WTC11 (cell line): ENCODE measurements around the gene CALR3. TPM values are rescaled to one million over a fixed set of nuclear protein-coding genes. Genes with fewer than 3 reads are reported as not detected.

Source experiments
- ATAC-seq: fragments of 200-7000 bp; cut with Tn5 transposase; 2 replicates; pipeline ENCODE4 v1.10.0; 2021; ENCODE audit warnings: mild to moderate bottlenecking, moderate library complexity
- CTCF ChIA-PET: fragments of 300-600 bp; sonication (Branson Sonifier 250); formaldehyde crosslinking; loops from one replicate; lab custom pipeline; 2021; ENCODE audit warnings: antibody characterized with exemption; lab: Charles Lee
- POLR2A ChIA-PET: fragments of 350-600 bp; sonication (Branson Sonifier 250); formaldehyde crosslinking; loops from one replicate; lab custom pipeline; 2021; ENCODE audit warnings: antibody characterized with exemption; lab: Charles Lee
- DNase-seq: peaks from one replicate; pipeline ENCODE4 v3.0.0; 2021; ENCODE audit warnings: low spot score
- H3K27ac Mint-ChIP-seq: 2 replicates; pipeline ENCODE4 v1.8.0; 2021; ENCODE audit warnings: mixed read lengths
- H3K27me3 Mint-ChIP-seq: 2 replicates; pipeline ENCODE4 v1.8.0; 2021; ENCODE audit warnings: low read depth, mild to moderate bottlenecking, moderate library complexity, mixed read lengths
- H3K36me3 Mint-ChIP-seq: 2 replicates; pipeline ENCODE4 v1.8.0; 2021; ENCODE audit warnings: mixed read lengths
- H3K4me1 Mint-ChIP-seq: 2 replicates; pipeline ENCODE4 v1.8.0; 2022; ENCODE audit warnings: mixed read lengths
- H3K4me3 Mint-ChIP-seq: 2 replicates; pipeline ENCODE4 v1.8.0; 2021; ENCODE audit warnings: mild to moderate bottlenecking, moderate library complexity, mixed read lengths
- H3K9me3 Mint-ChIP-seq: 2 replicates; pipeline ENCODE4 v1.8.0; 2021; ENCODE audit warnings: mixed read lengths
- AFF4 ChIP-seq: sonication (generic); formaldehyde crosslinking; IDR thresholded peaks from 2 replicates; pipeline ENCODE4 v1.8.1; 2023; ENCODE audit warnings: mild to moderate bottlenecking, missing genetic modification reagents, borderline replicate concordance
- AR ChIP-seq: fragments of 250-450 bp; sonication (Bioruptor Pico); IDR thresholded peaks from 2 replicates; pipeline ENCODE4 v1.9.0; 2021; ENCODE audit warnings: mild to moderate bottlenecking
- ATF3 ChIP-seq: sonication (generic); formaldehyde crosslinking; conservative IDR thresholded peaks from 2 replicates; pipeline ENCODE4 v1.8.1; 2022; ENCODE audit warnings: mild to moderate bottlenecking, missing genetic modification reagents
- CBFB ChIP-seq: sonication (generic); formaldehyde crosslinking; IDR thresholded peaks from 2 replicates; pipeline ENCODE4 v1.8.1; 2022; ENCODE audit warnings: mild to moderate bottlenecking, low read depth, missing genetic modification reagents
- FOXP4 ChIP-seq: sonication (generic); formaldehyde crosslinking; IDR thresholded peaks from 2 replicates; pipeline ENCODE4 v1.8.0; 2022; ENCODE audit warnings: mild to moderate bottlenecking, missing genetic modification reagents
- JAZF1 ChIP-seq: fragments of 250-450 bp; sonication (Bioruptor Pico); IDR thresholded peaks from 2 replicates; pipeline ENCODE4 v1.9.0; 2021; ENCODE audit warnings: moderate library complexity, mild to moderate bottlenecking, inconsistent platforms
- NFE2L1 ChIP-seq: sonication (generic); formaldehyde crosslinking; IDR thresholded peaks from 2 replicates; pipeline ENCODE4 v1.8.1; 2023; ENCODE audit warnings: missing genetic modification reagents
- SP1 ChIP-seq: sonication (generic); formaldehyde crosslinking; conservative IDR thresholded peaks from 2 replicates; pipeline ENCODE4 v1.8.1; 2022; ENCODE audit warnings: missing genetic modification reagents
- ZBTB43 ChIP-seq: sonication (generic); formaldehyde crosslinking; IDR thresholded peaks from 2 replicates; pipeline ENCODE4 v1.8.1; 2023; ENCODE audit warnings: mild to moderate bottlenecking, missing genetic modification reagents
- ZNF121 ChIP-seq: sonication (generic); formaldehyde crosslinking; IDR thresholded peaks from 2 replicates; pipeline ENCODE4 v1.8.0; 2023; ENCODE audit warnings: missing genetic modification reagents
- ZNF263 ChIP-seq: sonication (generic); formaldehyde crosslinking; IDR thresholded peaks from 2 replicates; pipeline ENCODE4 v1.8.1; 2022; ENCODE audit warnings: low read depth, mild to moderate bottlenecking, moderate library complexity, missing genetic modification reagents
- ZNF396 ChIP-seq: fragments of 250-450 bp; sonication (Bioruptor Pico); IDR thresholded peaks from 2 replicates; pipeline ENCODE4 v1.8.0; 2021; ENCODE audit warnings: mild to moderate bottlenecking, moderate library complexity, borderline replicate concordance
- ZNF532 ChIP-seq: fragments of 250-450 bp; sonication (Bioruptor Pico); IDR thresholded peaks from 2 replicates; pipeline ENCODE4 v1.9.0; 2021; ENCODE audit warnings: mild to moderate bottlenecking, borderline replicate concordance
- total RNA-seq: library from RNA; stranded (reverse); gene quantifications from 3 replicates; pipeline ENCODE4 v1.2.3, GENCODE V29; 2021
- TF ChIP-seq, protein P1 (sequence below): sonication (generic); formaldehyde crosslinking; conservative IDR thresholded peaks from 2 replicates; pipeline ENCODE4 v1.8.1; 2023; ENCODE audit warnings: mild to moderate bottlenecking, low read depth, missing genetic modification reagents, moderate library complexity

CALR3 gene
- total RNA-seq, 1 experiment from 2014 or later, result 0.87 TPM

DNA sequence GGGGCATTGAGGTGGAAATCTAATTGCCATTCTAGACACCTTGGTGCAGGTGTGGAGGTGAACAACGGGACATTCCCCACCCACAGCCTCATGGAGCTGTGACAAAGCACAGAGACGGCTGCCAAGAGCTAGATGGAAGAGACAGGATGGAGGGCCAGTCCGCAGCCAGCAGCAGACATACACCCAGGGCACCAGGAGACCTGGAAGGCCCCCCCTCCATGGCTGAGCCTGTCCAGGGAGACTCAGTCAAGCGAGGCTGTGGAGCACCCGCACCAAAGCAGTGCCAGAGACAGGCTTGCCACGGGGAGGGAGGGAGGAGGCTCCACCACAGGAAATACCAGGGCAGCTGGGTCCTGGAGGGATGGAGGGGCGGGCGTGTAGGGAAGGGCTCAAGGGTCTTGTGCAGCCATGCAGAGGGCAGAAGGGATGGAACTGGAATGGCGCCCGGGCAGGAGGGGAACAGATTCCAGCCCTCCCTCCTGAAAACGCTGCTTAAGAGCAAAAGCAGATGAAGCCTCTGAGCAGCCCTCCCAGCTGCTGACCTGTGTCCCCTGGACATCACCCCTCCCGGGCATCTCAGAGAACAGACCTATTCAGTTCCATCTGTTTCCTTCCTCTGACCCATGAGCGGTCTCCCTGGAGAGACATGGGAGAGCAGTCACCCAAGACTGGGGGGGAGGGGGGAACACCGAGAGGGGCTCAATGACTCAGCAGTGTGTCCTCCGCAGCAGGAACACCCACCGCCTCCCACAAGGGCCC is 38.6 kb downstream of the CALR3 start:
- H3K27ac Mint-ChIP-seq, result peak overlapping the region; percentile 95
- POLR2A ChIA-PET, result no interaction called here
- H3K4me1 Mint-ChIP-seq, result peaks cover 52% of the 10 kb centered on the region
- DNase-seq (peak; percentile 32), ATAC-seq (peak; percentile 42)
- H3K9me3 Mint-ChIP-seq, result no peaks in the 10 kb centered on the region
- H3K4me3 Mint-ChIP-seq, result peak overlapping the region; percentile 48
- CTCF ChIA-PET, result interaction anchor here (1.1 to 1.4 kb wide), 2 partner anchors 15 to 81 kb away, joined by 5 to 15 read pairs; no protein-coding TSS in a partner anchor
- no peaks in the 10 kb centered on the region for H3K36me3 Mint-ChIP-seq
- H3K27me3 Mint-ChIP-seq, result no peaks in the 10 kb centered on the region
- TF ChIP-seq ZNF532 (CRISPR knock-in tag), result no peak
- TF ChIP-seq, protein P1, sequence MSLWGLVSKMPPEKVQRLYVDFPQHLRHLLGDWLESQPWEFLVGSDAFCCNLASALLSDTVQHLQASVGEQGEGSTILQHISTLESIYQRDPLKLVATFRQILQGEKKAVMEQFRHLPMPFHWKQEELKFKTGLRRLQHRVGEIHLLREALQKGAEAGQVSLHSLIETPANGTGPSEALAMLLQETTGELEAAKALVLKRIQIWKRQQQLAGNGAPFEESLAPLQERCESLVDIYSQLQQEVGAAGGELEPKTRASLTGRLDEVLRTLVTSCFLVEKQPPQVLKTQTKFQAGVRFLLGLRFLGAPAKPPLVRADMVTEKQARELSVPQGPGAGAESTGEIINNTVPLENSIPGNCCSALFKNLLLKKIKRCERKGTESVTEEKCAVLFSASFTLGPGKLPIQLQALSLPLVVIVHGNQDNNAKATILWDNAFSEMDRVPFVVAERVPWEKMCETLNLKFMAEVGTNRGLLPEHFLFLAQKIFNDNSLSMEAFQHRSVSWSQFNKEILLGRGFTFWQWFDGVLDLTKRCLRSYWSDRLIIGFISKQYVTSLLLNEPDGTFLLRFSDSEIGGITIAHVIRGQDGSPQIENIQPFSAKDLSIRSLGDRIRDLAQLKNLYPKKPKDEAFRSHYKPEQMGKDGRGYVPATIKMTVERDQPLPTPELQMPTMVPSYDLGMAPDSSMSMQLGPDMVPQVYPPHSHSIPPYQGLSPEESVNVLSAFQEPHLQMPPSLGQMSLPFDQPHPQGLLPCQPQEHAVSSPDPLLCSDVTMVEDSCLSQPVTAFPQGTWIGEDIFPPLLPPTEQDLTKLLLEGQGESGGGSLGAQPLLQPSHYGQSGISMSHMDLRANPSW (CRISPR knock-in tag), result no peak
- TF ChIP-seq ZNF396 (CRISPR knock-in tag), result no peak
- TF ChIP-seq AFF4 (CRISPR knock-in tag), result no peak
- no peak for TF ChIP-seq NFE2L1 (CRISPR knock-in tag)
- no peak for TF ChIP-seq AR
- TF ChIP-seq ZNF263 (CRISPR knock-in tag), result no peak
- TF ChIP-seq ZNF121 (CRISPR knock-in tag), result no peak
- TF ChIP-seq ZBTB43 (CRISPR knock-in tag), result no peak
- TF ChIP-seq SP1 (CRISPR knock-in tag), result no peak
- no peak for TF ChIP-seq ATF3 (CRISPR knock-in tag)
- TF ChIP-seq FOXP4 (CRISPR knock-in tag), result no peak
- TF ChIP-seq CBFB, result no peak
- no peak for TF ChIP-seq JAZF1 (CRISPR knock-in tag)
